Gastrocnemius medialis (tissue), 4 donors: ENCODE data around the gene CALN1. TPM values are rescaled to one million over a fixed set of nuclear protein-coding genes. Genes with fewer than 3 reads are reported as not detected.

Source experiments
- ATAC-seq, 2 donors: fragments of 150-250 bp; one replicate each; pipeline ENCODE4 v1.9.1; 2016
- DNase-seq, 2 donors: peaks; one replicate each; pipeline ENCODE4 v3.0.0-alpha.2; 2019
- H3K27ac ChIP-seq, 4 donors: fragments of 200-600 bp; sonication (generic); 1 replicate in 1 of 4; 2 replicates in 3 of 4; pipeline ENCODE4 v1.5.1; 2016 to 2018; ENCODE audit warnings: mild to moderate bottlenecking in 2 of 4, moderate library complexity in 1 of 4
- H3K27me3 ChIP-seq, 3 donors: fragments of 200-600 bp; sonication (generic) in 2 of 3; 1 replicate in 1 of 3; 2 replicates in 2 of 3; pipeline versions ENCODE4 v1.5.1 to v1.6.0; 2016 to 2019; ENCODE audit warnings: mild to moderate bottlenecking in 1 of 3, moderate library complexity in 1 of 3
- H3K36me3 ChIP-seq, 2 donors: fragments of 200-600 bp; sonication (generic) in 1 of 2; one replicate each; pipeline ENCODE4 v1.5.1; 2017 to 2018
- H3K4me1 ChIP-seq, 2 donors: fragments of 200-600 bp; sonication (generic) in 1 of 2; one replicate each; pipeline ENCODE4 v1.5.1; 2016 to 2017; ENCODE audit warnings: mild to moderate bottlenecking in 2 of 2
- H3K4me3 ChIP-seq, 4 donors: fragments of 200-600 bp; sonication (generic) in 3 of 4; 1 replicate in 1 of 4; 2 replicates in 3 of 4; pipeline ENCODE4 v1.5.1; 2016 to 2019; ENCODE audit warnings: mild to moderate bottlenecking in 2 of 4
- H3K9me3 ChIP-seq, 3 donors: fragments of 200-600 bp; sonication (generic) in 2 of 3; 1 replicate in 1 of 3; 2 replicates in 2 of 3; pipeline ENCODE4 v1.5.1; 2016 to 2019
- CTCF ChIP-seq, 5 experiments: fragments of 450-650 bp in 3 of 5; fragments of 200-600 bp in 2 of 5; sonication (generic) in 2 of 5; IDR thresholded peaks in 4 of 5; conservative IDR thresholded peaks in 1 of 5; 1 replicate in 4 of 5; 2 replicates in 1 of 5; pipeline ENCODE4 v1.5.1; 2016 to 2019; ENCODE audit warnings: antibody characterized with exemption in 5 of 5, mild to moderate bottlenecking in 3 of 5, moderate library complexity in 3 of 5
- POLR2A ChIP-seq, 2 donors: fragments of 450-650 bp; IDR thresholded peaks; one replicate each; pipeline ENCODE4 v1.6.1; 2017; ENCODE audit warnings: antibody characterized with exemption in 2 of 2, mild to moderate bottlenecking in 2 of 2, moderate library complexity in 2 of 2
- in situ Hi-C, 4 donors: fragments of 200-750 bp; cut with MboI; loops; one replicate each; pipeline versions ENCODE4 v1.15.0 to v1.8.0; 2017; ENCODE audit warnings: low sequenced_read_pairs in 4 of 4
- intact Hi-C: fragments of 100-400 bp; cut with DNase I; formaldehyde crosslinking; loops from one replicate; pipeline ENCODE4 v1.15.1; 2023; ENCODE audit warnings: low total_unique reads
- total RNA-seq, 4 donors: library from RNA; depleted of rRNA; stranded (reverse); fragments of >200 nt; gene quantifications; one replicate each; pipeline versions ENCODE4 v1.1.0 to v1.2.3, GENCODE V29; 2016

Gene CALN1
- total RNA-seq, 4 donors from 2014 or later, result not detected

- in situ Hi-C loops, result no loop called here
Measured at GRCh38 chr7:72408966-72409637, 3.0 kb downstream of the CALN1 start.

GRCh38 chr7:72406820-72407403 lies 5.2 kb downstream of the CALN1 start:
- H3K4me3 ChIP-seq, result no peak overlapping the region
- DNase-seq (no peak), ATAC-seq (no peak)
- no peaks in the 10 kb centered on the region for H3K9me3 ChIP-seq
- no peaks in the 10 kb centered on the region for H3K27me3 ChIP-seq
- intact Hi-C loops (no loop called here), in situ Hi-C loops (no loop called here)
- no peaks in the 10 kb centered on the region for H3K36me3 ChIP-seq
- H3K4me1 ChIP-seq, result no peaks in the 10 kb centered on the region
- TF ChIP-seq CTCF (IDR thresholded peaks at IDR 0.05 in 4 of 5, conservative IDR thresholded peaks at IDR 0.05 in 1 of 5), result no peak
- TF ChIP-seq POLR2A (IDR thresholded peaks at IDR 0.05), result no peak
- H3K27ac ChIP-seq, result no peak overlapping the region

More at GRCh38 chr7:72408966-72409637, 3.0 kb downstream of the CALN1 start:
- H3K4me1 ChIP-seq, result no peaks in the 10 kb centered on the region
- intact Hi-C loops, result no loop called here
- no peak for TF ChIP-seq POLR2A (IDR thresholded peaks at IDR 0.05)
- no peak for TF ChIP-seq CTCF (IDR thresholded peaks at IDR 0.05 in 4 of 5, conservative IDR thresholded peaks at IDR 0.05 in 1 of 5)
- H3K27ac ChIP-seq, result no peak overlapping the region
- no peak for ATAC-seq
- H3K36me3 ChIP-seq, result no peaks in the 10 kb centered on the region
- no peak overlapping the region for H3K4me3 ChIP-seq
- no peaks in the 10 kb centered on the region for H3K27me3 ChIP-seq
- no peak for DNase-seq
- H3K9me3 ChIP-seq, result no peaks in the 10 kb centered on the region

- Histone ChIP-seq H3K36me3 (no peaks in the 10 kb centered on the region), H3K4me1 (no peaks in the 10 kb centered on the region), H3K4me3 (no peak overlapping the region), H3K27me3 (no peaks in the 10 kb centered on the region), H3K27ac (no peak overlapping the region), H3K9me3 (no peaks in the 10 kb centered on the region)
- ATAC-seq, result no peak
- intact Hi-C loops, result no loop called here
- DNase-seq, result no peak
- in situ Hi-C loops, result no loop called here
- no peak for TF ChIP-seq CTCF (IDR thresholded peaks at IDR 0.05 in 4 of 5, conservative IDR thresholded peaks at IDR 0.05 in 1 of 5)
- no peak for TF ChIP-seq POLR2A (IDR thresholded peaks at IDR 0.05)
Measured at GRCh38 chr7:72405871-72406270, 6.3 kb downstream of the CALN1 start.

GRCh38 chr7:72405418-72405817 lies 6.7 kb downstream of the CALN1 start:
- Histone ChIP-seq H3K4me3 (no peak overlapping the region), H3K4me1 (no peaks in the 10 kb centered on the region), H3K9me3 (no peaks in the 10 kb centered on the region), H3K27me3 (no peaks in the 10 kb centered on the region), H3K27ac (no peak overlapping the region), H3K36me3 (no peaks in the 10 kb centered on the region)
- peak in 1 of 2 donors; percentile 12 for DNase-seq
- ATAC-seq, result no peak
- TF ChIP-seq POLR2A (IDR thresholded peaks at IDR 0.05) (no peak), CTCF (IDR thresholded peaks at IDR 0.05 in 4 of 5, conservative IDR thresholded peaks at IDR 0.05 in 1 of 5) (no peak)
- in situ Hi-C loops, result no loop called here
- intact Hi-C loops, result no loop called here
